T-helper 1 cell treated with Interleukin-12 subunit alpha and Interleukin-12 subunit beta and Interleukin-4 antibody, amounts not matched to agents 30 μg/mL and 1 μg/mL, for 36 hours (primary cell): ENCODE results near the gene SYPL1.

Experiments
- H3K27ac Mint-ChIP-seq: one replicate; pipeline ENCODE4 v1.8.0; 2021; ENCODE audit warnings: mild to moderate bottlenecking, mixed read lengths
- H3K27me3 Mint-ChIP-seq: one replicate; pipeline ENCODE4 v1.8.0; 2021; ENCODE audit warnings: low read depth, mixed read lengths
- H3K36me3 Mint-ChIP-seq: one replicate; pipeline ENCODE4 v1.8.0; 2021; ENCODE audit warnings: low read depth, mixed read lengths
- H3K4me1 Mint-ChIP-seq: one replicate; pipeline ENCODE4 v1.8.0; 2021; ENCODE audit warnings: low read depth, mixed read lengths
- H3K4me3 Mint-ChIP-seq: one replicate; pipeline ENCODE4 v1.8.0; 2021; ENCODE audit warnings: mild to moderate bottlenecking, moderate library complexity, mixed read lengths
- H3K9me3 Mint-ChIP-seq: one replicate; pipeline ENCODE4 v1.8.0; 2021; ENCODE audit warnings: mixed read lengths

The SYPL1 gene

DNA sequence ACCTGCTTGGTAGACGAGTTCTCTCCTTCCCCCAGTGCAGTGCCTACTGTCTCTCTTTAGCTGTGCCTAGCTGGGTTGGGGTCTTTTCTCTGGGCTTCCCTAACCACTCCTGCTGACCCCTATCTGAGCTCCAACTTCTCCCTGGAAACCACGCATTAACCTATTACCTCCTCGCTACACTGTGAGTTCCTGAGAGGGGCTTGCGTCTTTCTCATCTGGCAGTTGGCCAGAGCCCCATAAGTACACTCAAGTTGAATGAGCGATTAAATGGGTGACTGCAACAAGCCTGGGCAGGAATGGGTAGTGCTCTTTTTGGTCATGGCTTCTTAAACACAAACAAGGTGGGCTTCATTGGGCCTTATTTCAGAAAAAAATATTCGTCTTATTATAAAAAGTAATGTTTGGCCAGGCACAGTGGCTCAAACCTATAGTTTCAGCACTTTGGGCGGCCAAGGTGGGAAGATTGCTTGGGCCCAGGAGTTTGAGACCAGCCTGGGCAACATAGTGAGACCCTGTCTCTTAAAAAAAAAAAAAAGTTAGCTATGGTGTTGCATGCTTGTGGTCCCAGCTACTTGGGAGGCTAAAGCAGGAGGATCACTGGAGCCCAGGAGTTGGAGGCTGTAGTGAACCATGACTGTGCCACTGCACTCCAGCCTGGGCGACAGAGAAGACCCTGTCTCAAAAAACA is 41.4 kb downstream of the SYPL1 start:
- Mint-ChIP-seq H3K27ac (peak overlapping the region; percentile 93), H3K9me3 (no peaks in the 10 kb centered on the region), H3K4me1 (peaks cover 41% of the 10 kb centered on the region), H3K36me3 (peaks cover 4% of the 10 kb centered on the region), H3K27me3 (no peaks in the 10 kb centered on the region), H3K4me3 (peak overlapping the region; percentile 66)

GRCh38 chr7:106070201-106070551 is 41.9 kb downstream of the SYPL1 start:
- H3K9me3 Mint-ChIP-seq, result no peaks in the 10 kb centered on the region
- peaks cover 41% of the 10 kb centered on the region for H3K4me1 Mint-ChIP-seq
- no peak overlapping the region for H3K4me3 Mint-ChIP-seq
- peaks cover 4% of the 10 kb centered on the region for H3K36me3 Mint-ChIP-seq
- no peak overlapping the region for H3K27ac Mint-ChIP-seq
- H3K27me3 Mint-ChIP-seq, result no peaks in the 10 kb centered on the region

DNA sequence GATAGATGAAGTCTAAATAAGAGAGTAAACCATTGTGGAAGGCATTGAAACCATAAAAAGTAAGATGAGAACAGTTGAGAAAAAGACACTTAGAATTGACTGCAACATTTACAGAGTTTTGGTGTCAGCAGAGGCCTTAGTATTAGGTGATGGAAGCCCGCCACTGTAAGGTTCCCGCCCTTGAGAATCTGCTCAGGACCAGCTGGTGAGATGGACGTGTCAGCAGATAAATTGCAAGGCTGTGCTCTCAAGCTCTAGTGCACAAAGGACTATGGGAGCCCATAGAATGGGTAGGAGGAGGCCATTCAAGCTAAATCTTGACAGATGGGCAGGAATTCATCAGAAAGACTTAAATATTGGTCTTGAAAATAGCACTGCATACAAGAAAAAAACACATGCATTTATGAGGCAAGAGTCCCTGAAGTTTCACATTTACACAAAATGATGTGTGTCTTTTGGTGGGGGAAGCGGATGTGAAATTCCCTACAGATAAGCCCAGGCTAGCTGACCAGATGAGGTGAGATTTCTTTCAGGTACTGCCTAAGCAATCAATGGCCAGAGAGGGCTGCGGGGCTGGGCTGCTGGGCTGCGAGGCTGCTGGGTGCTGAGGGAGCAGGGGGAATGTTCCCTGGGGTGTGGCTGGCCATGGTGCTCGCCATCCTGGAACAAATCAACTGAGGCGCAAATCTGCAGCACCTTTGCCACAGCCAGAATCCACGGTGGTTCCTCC is 42.5 kb downstream of the SYPL1 start:
- H3K4me3 Mint-ChIP-seq, result no peak overlapping the region
- peaks cover 4% of the 10 kb centered on the region for H3K36me3 Mint-ChIP-seq
- H3K4me1 Mint-ChIP-seq, result peaks cover 40% of the 10 kb centered on the region
- no peaks in the 10 kb centered on the region for H3K27me3 Mint-ChIP-seq
- no peaks in the 10 kb centered on the region for H3K9me3 Mint-ChIP-seq
- H3K27ac Mint-ChIP-seq, result no peak overlapping the region

GRCh38 chr7:106068986-106069385 is 43.1 kb downstream of the SYPL1 start:
- no peaks in the 10 kb centered on the region for H3K9me3 Mint-ChIP-seq
- H3K4me1 Mint-ChIP-seq, result peaks cover 35% of the 10 kb centered on the region
- H3K4me3 Mint-ChIP-seq, result no peak overlapping the region
- H3K36me3 Mint-ChIP-seq, result peaks cover 4% of the 10 kb centered on the region
- H3K27me3 Mint-ChIP-seq, result no peaks in the 10 kb centered on the region
- no peak overlapping the region for H3K27ac Mint-ChIP-seq

DNA sequence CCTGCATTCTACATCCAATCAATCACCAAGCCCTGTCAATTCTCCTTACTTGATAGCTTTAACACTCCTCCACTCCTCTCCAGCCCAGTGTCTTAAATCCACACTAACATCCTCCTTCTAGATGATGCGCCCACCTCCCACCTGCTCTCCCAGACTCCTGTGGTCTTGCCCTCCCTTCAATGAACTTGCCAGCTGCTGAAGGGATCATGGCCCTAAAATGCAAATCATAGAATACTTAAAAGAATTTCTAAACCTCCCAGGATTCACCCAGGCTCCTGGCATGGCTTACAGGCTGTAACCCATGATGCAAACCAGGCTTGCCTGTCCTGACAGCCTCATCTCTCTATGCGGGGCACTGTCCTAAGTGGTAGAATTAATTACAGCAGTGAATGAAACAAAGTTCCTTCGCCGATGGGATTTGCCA is 43.6 kb downstream of the SYPL1 start:
- Mint-ChIP-seq H3K4me1 (peaks cover 31% of the 10 kb centered on the region), H3K4me3 (no peak overlapping the region), H3K9me3 (no peaks in the 10 kb centered on the region), H3K36me3 (peaks cover 4% of the 10 kb centered on the region), H3K27ac (no peak overlapping the region), H3K27me3 (no peaks in the 10 kb centered on the region)

DNA sequence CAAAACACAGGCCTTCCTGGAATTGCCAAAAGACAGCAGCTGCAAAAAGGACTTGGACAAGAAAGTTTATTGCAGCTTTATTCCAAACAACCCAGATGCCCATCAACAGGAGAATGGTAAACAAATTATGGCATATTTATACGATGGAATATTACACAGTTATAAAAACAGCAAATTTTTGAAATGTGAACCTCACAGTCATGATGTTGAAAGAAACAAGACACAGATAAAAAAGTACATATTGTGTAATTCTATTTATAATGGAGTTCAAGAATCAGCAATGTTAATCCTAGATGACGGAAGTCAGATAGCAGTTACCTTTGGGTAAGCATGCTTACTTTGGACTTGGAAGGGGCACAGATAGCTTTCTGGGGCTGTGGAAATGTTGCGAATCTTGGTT is 44.4 kb downstream of the SYPL1 start:
- Mint-ChIP-seq H3K27me3 (no peaks in the 10 kb centered on the region), H3K9me3 (no peaks in the 10 kb centered on the region), H3K4me3 (no peak overlapping the region), H3K27ac (no peak overlapping the region), H3K36me3 (peaks cover 4% of the 10 kb centered on the region), H3K4me1 (peaks cover 29% of the 10 kb centered on the region)

GRCh38 chr7:106065575-106066500 is 46.3 kb downstream of the SYPL1 start:
- H3K27ac Mint-ChIP-seq, result no peak overlapping the region
- H3K9me3 Mint-ChIP-seq, result no peaks in the 10 kb centered on the region
- H3K4me1 Mint-ChIP-seq, result peaks cover 14% of the 10 kb centered on the region
- H3K36me3 Mint-ChIP-seq, result no peaks in the 10 kb centered on the region
- no peak overlapping the region for H3K4me3 Mint-ChIP-seq
- no peaks in the 10 kb centered on the region for H3K27me3 Mint-ChIP-seq

- Mint-ChIP-seq H3K4me1 (peaks cover 10% of the 10 kb centered on the region), H3K9me3 (no peaks in the 10 kb centered on the region), H3K36me3 (no peaks in the 10 kb centered on the region), H3K27me3 (no peaks in the 10 kb centered on the region), H3K27ac (no peak overlapping the region), H3K4me3 (no peak overlapping the region)
Measured at GRCh38 chr7:106064771-106065574, 47.1 kb downstream of the SYPL1 start.

DNA sequence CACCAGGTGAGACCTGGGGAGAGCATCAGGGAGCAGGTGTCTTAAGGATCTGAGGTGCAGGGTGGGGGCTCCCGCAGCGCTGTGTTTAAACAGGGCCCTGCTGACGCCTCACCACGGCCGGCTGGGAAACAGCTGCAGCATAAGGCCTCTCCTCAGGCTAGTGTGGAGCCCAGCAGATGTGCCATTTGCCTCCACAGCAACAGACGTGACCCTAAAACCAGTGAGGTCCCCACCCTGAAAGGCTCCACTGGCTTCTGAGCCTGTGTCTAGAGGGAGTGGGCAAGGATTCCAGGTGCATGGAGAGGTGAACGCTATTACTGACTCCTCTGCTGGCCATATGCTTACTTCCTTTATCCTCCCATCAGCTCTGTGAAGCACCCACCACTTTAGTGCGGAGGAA is 47.8 kb downstream of the SYPL1 start:
- H3K36me3 Mint-ChIP-seq, result no peaks in the 10 kb centered on the region
- H3K9me3 Mint-ChIP-seq, result no peaks in the 10 kb centered on the region
- no peak overlapping the region for H3K27ac Mint-ChIP-seq
- no peak overlapping the region for H3K4me3 Mint-ChIP-seq
- H3K27me3 Mint-ChIP-seq, result no peaks in the 10 kb centered on the region
- H3K4me1 Mint-ChIP-seq, result peaks cover 8% of the 10 kb centered on the region

- Mint-ChIP-seq H3K9me3 (no peaks in the 10 kb centered on the region), H3K27ac (no peak overlapping the region), H3K36me3 (no peaks in the 10 kb centered on the region), H3K4me3 (no peak overlapping the region), H3K4me1 (peaks cover 13% of the 10 kb centered on the region), H3K27me3 (no peaks in the 10 kb centered on the region)
Measured at GRCh38 chr7:106063692-106064091, 48.4 kb downstream of the SYPL1 start.

DNA sequence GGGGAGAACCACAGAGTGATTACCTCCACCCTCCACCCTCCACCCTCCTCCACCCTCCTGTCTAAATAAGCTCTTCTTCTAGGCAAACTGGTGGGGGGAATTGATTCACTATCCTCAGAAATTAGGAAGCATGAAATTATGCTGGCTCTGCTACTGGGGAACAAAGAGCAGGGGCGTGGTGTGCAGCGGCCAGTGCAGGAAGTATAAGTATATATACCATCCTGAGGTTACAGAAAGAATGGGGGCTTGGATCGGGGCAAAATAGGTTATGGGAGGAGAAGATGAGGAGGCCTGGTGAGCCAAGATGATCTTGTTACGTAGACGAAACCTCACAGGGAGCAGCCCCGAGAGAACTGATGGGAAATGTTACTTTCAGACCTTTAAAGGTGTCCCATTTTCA is 49.1 kb downstream of the SYPL1 start:
- H3K4me3 Mint-ChIP-seq, result no peak overlapping the region
- no peak overlapping the region for H3K27ac Mint-ChIP-seq

DNA sequence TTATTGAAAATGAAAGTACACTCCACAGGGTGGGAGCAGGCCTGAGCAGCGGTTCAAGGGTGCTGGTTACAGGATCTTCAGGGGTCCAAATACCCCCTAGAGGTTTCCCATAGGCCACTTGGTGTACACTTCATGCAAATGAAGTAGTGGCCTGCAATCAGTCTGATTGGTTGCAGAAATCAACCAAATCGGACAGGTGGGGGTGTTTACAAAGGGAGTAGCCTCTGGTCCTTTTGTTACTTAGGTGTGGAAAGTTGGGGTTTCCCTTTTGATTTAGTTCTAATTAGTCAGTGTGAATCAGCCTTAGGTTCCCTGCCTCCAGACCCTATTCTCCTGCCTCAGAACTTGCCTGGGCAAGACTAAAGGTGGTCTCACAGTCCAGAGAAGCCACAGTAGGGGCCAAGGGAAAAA is 49.6 kb downstream of the SYPL1 start:
- no peaks in the 10 kb centered on the region for H3K36me3 Mint-ChIP-seq
- H3K4me3 Mint-ChIP-seq, result no peak overlapping the region
- peaks cover 18% of the 10 kb centered on the region for H3K4me1 Mint-ChIP-seq
- H3K9me3 Mint-ChIP-seq, result no peaks in the 10 kb centered on the region
- H3K27me3 Mint-ChIP-seq, result no peaks in the 10 kb centered on the region
- H3K27ac Mint-ChIP-seq, result no peak overlapping the region

More for the DNA sequence above, 49.1 kb downstream of the SYPL1 start:
- Mint-ChIP-seq H3K36me3 (no peaks in the 10 kb centered on the region), H3K27me3 (no peaks in the 10 kb centered on the region), H3K4me1 (peaks cover 13% of the 10 kb centered on the region), H3K9me3 (no peaks in the 10 kb centered on the region)

DNA sequence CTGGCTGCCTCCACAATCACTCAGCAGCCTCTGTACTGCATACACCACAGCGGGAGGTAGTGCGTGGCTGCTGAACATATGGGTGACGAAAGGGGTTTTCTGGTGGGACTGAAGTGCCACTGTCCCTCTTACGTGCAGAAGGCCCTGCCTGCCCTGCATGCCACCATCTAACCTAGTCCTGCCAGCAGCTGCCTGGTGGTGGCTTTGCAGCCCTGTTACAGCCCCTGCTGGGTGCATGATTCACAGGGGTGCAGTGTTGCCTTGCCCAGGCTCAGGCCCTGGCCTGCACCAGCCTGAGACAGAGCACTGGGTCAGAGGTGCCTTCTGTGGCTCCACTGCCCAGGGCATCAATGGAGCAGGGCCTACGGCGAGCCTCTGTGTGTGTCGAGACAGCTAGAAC is 50.1 kb downstream of the SYPL1 start:
- Mint-ChIP-seq H3K4me3 (no peak overlapping the region), H3K27me3 (no peaks in the 10 kb centered on the region), H3K36me3 (no peaks in the 10 kb centered on the region), H3K9me3 (no peaks in the 10 kb centered on the region), H3K27ac (no peak overlapping the region), H3K4me1 (peaks cover 18% of the 10 kb centered on the region)
